AG09309 (cell line): ENCODE measurements around the gene PPFIA1.

ENCODE experiments used
- DNase-seq: peaks from one replicate; pipeline ENCODE4 v3.0.0-alpha.2; 2010; ENCODE audit warnings: low read depth
- H3K4me3 ChIP-seq: 2 replicates; pipeline ENCODE4 v1.5.1; 2011; ENCODE audit warnings: mild to moderate bottlenecking, low read depth, low read length, moderate library complexity; ENCODE audit not compliant: control insufficient read depth
- TF ChIP-seq, protein P1 (sequence below): IDR thresholded peaks from 2 replicates; pipeline ENCODE4 v1.5.1; 2011; ENCODE audit warnings: mild to moderate bottlenecking, low read depth, low read length, inconsistent platforms; ENCODE audit not compliant: insufficient read depth, control insufficient read depth; ENCODE audit errors: missing control alignments

PPFIA1 gene

DNA sequence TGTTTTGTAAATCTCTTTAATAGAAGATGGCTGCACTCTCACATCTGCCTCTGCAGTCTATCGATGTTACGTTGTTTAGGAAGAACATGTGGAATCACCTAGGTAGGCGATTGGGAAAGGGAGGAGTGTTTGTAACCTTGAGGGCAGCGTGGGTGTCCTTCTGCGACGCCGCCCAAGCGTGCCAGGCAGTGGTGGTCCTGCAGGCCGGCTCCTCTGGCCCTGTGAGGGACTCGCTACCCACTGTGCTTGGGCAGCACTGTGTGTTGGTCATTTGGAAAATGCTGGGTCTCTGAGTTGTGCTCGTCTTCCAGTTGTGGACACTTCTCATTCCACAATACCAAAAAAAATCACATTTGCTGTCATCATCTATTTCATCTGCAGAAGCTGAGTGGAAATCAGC is 156.9 kb downstream of the PPFIA1 start:
- TF ChIP-seq, protein P1, sequence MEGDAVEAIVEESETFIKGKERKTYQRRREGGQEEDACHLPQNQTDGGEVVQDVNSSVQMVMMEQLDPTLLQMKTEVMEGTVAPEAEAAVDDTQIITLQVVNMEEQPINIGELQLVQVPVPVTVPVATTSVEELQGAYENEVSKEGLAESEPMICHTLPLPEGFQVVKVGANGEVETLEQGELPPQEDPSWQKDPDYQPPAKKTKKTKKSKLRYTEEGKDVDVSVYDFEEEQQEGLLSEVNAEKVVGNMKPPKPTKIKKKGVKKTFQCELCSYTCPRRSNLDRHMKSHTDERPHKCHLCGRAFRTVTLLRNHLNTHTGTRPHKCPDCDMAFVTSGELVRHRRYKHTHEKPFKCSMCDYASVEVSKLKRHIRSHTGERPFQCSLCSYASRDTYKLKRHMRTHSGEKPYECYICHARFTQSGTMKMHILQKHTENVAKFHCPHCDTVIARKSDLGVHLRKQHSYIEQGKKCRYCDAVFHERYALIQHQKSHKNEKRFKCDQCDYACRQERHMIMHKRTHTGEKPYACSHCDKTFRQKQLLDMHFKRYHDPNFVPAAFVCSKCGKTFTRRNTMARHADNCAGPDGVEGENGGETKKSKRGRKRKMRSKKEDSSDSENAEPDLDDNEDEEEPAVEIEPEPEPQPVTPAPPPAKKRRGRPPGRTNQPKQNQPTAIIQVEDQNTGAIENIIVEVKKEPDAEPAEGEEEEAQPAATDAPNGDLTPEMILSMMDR = no peak
- DNase-seq = no peak
- H3K4me3 ChIP-seq = no peak overlapping the region

DNA sequence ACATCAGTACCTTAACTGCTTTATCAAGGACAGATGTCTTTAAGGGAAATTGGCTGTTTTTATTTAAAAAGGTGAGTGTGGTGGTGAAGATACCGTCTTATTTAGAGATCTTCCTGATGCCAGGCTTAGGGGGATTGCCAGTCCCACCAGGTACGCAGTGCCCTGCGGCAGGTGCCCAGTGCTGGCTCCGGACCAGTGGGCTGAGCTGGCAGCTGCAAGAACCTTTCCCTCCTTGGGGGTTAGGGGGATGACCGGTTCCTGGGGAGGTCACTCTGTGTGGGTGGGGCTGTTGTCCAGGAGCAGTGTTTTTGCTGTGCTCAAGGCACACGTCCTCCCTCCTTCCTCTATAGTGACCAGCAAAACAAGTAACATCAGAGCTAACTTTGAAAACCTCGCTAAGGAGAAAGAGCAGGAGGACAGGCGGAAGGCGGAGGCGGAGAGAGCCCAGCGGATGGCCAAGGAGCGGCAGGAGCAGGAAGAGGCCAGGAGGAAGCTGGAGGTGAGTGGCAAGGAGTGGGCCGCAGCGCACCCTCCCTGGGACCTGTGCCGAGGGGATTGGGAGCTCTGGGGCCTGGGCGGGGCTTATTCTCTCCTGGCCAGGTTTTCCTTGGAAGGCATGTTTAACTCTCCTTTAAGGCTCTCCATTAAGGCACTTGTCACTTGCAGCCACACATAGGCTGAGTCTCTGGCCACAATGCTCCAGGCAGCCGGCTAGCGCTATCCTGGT is 158.4 kb downstream of the PPFIA1 start:
- TF ChIP-seq, protein P1 = no peak
- no peak for DNase-seq
- H3K4me3 ChIP-seq = no peak overlapping the region

DNA sequence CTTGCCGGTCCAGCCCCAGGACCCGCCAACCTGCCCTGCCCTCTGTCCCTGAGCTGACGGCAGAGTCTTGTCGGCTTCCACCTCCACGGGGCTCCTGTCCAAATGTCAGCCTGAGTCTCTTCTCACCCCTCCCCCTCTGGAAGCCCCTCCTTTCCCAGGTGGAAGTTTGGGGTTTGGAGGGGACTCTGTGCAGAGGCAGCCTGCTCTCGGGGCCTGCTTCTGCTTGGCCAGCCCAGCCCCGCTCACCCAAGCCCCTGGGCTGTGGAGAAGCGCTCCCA is 158.9 kb downstream of the PPFIA1 start:
- no peak for DNase-seq
- TF ChIP-seq, protein P1 = no peak

DNA sequence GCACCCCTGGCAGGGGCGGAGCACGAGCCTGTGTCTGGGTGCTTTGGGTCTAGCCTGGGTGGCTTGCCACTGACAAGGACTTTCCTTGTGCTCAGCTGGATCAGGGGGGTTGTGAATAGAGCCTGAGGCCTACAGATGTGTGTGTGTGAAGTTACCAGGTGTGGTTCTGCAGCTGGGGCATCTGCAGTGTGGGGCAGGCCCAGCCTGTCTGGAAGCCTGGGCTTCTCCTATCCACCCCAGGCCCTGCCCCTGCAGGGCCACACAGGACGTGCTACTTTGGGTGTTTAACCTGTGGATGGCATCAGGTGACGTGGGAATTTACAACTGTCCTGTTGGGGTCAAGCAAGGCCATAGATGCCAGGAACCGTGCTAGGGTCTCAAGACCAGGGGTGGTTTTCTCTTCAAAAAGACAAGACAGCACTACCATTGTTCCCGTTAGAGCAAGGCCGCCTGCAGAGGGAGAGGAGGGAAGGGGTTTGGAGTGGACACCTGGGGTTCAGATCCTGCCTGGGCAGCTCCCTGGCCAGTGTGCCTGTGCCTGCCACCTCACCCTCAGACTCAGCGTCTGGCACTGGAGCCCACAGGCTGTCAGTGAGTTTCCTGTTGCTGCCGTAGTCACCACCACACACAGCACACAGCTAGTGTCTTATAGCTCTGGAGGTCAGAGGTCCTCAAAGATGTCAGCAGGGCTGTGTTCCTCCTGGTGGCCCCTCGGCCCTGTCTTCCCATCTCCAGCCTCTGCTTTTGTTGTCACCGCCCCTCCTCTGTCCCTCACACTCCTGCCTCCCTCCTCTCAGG is 159.4 kb downstream of the PPFIA1 start:
- TF ChIP-seq, protein P1 = no peak
- DNase-seq = no peak
- no peak overlapping the region for H3K4me3 ChIP-seq

More for the DNA sequence above, 158.9 kb downstream of the PPFIA1 start:
- no peak overlapping the region for H3K4me3 ChIP-seq

DNA sequence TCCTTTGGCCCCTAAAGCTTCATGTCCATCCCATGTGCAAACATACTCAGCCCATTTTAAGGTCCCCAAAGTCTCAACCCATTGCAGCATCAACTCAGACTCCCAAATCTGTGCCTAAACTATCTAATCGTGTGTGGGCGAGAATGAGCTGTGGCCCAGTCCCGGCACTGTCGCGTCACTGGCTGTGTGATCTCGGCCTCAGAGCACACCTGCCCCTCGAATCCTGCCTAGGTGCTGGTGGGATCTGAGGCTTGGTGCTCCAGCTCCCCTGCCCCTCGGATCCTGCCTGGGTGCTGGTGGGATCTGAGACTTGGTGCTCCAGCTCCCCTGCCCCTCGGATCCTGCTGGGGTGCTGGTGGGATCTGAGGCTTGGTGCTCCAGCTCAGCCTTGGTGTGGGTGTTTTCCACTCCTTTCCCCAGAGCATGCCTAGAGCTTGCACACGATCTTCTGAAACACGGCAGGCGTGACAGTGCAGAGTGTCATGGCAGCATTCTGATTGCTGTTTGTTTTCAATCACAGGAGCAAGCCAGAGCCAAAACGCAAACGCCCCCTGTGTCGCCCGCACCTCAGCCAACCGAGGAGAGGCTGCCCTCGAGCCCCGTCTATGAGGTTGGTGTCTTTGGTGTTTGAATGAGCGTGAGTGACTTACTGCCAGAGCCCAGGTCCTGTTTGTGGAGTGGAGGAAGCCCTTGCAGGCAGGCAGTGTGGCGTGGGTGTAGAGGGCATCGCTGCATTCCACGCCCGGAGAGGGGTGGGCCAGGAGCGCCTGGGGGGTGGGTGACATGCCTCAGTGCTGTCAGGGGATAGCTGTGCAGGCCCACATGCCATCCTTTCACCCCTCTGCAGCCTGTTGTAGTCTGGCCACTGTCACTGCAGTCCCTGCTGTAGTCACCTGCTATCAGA is 160.4 kb downstream of the PPFIA1 start:
- H3K4me3 ChIP-seq = no peak overlapping the region
- DNase-seq = no peak
- TF ChIP-seq, protein P1 = no peak

DNA sequence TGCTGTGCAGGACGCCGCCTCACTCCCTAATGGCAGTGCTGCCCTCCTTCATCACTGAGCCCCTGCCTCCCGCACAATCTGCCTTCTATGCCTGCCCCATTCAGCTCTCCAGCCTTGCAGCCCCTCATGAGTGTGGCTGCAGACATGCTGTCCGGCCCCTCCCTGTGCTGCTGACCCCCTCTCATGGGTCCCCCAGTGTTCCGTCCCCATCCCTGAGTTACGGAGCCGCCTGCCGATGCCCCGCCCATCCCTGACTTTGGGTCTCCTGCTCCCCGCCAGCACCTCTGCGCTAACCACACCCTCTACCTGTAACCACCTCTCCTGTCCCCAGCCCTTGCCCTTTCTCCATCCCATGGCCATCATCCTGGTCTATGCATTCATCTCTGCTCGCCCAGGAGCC is 161.1 kb downstream of the PPFIA1 start:
- TF ChIP-seq, protein P1 = no peak
- no peak for DNase-seq
- no peak overlapping the region for H3K4me3 ChIP-seq
